ENCODE results near the gene RB1.

GRCh38 chr13:48369988-48370387 is 66.4 kb downstream of the RB1 start:
- no peak for TF ChIP-seq CTCF (IDR thresholded peaks at IDR 0.05; ENCODE audit: borderline replicate concordance, extremely low read depth, low read length, poor library complexity, severe bottlenecking)
- TF ChIP-seq EZH2 (IDR thresholded peaks at IDR 0.05; ENCODE audit: borderline replicate concordance, low read depth, low read length, severe bottlenecking), result no peak
